Spleen (tissue), 11 donors: Measurements from ENCODE around the gene AQP2. TPM values are rescaled to one million over a fixed set of nuclear protein-coding genes. Genes with fewer than 3 reads are reported as not detected.

Experiments
- DNase-seq: peaks from one replicate; pipeline ENCODE4 v3.0.0-alpha.2; 2020
- H3K27ac ChIP-seq, 8 donors: fragments of 200-600 bp; sonication (generic) in 7 of 8; 1 replicate in 4 of 8; 2 replicates in 4 of 8; pipeline versions ENCODE4 v1.5.0 to v1.8.0; 2016 to 2021; ENCODE audit warnings: inconsistent platforms in 4 of 8, mild to moderate bottlenecking in 4 of 8, moderate library complexity in 1 of 8
- H3K27me3 ChIP-seq, 7 donors: fragments of 200-600 bp; sonication (generic) in 6 of 7; replicated peaks in 1 of 7; 1 replicate in 4 of 7; 2 replicates in 3 of 7; pipeline versions ENCODE4 v1.5.0 to v1.8.0; 2016 to 2021; ENCODE audit warnings: inconsistent platforms in 3 of 7, mild to moderate bottlenecking in 1 of 7
- H3K36me3 ChIP-seq, 6 donors: fragments of 200-600 bp; sonication (generic) in 5 of 6; 1 replicate in 4 of 6; 2 replicates in 2 of 6; pipeline versions ENCODE4 v1.5.0 to v1.8.0; 2016 to 2021; ENCODE audit warnings: inconsistent platforms in 2 of 6
- H3K4me1 ChIP-seq, 6 donors: fragments of 200-600 bp; sonication (generic) in 5 of 6; 1 replicate in 3 of 6; 2 replicates in 3 of 6; pipeline versions ENCODE4 v1.5.0 to v1.8.0; 2016 to 2021; ENCODE audit warnings: inconsistent platforms in 3 of 6
- H3K4me3 ChIP-seq, 8 donors: fragments of 200-600 bp; sonication (generic) in 7 of 8; 1 replicate in 4 of 8; 2 replicates in 4 of 8; pipeline versions ENCODE4 v1.5.0 to v1.8.0; 2016 to 2021; ENCODE audit warnings: inconsistent platforms in 4 of 8, mild to moderate bottlenecking in 4 of 8, moderate library complexity in 2 of 8
- H3K9me3 ChIP-seq, 8 donors: fragments of 200-600 bp; sonication (generic) in 7 of 8; 1 replicate in 4 of 8; 2 replicates in 4 of 8; pipeline versions ENCODE4 v1.5.0 to v1.8.0; 2016 to 2021; ENCODE audit warnings: inconsistent platforms in 4 of 8
- POLR2A ChIP-seq, 3 donors: fragments of 450-650 bp; IDR thresholded peaks; one replicate each; pipeline ENCODE4 v1.5.1; 2017; ENCODE audit warnings: antibody characterized with exemption in 3 of 3, mild to moderate bottlenecking in 1 of 3
- POLR2AphosphoS5 ChIP-seq, 3 donors: sonication (generic); formaldehyde crosslinking; IDR thresholded peaks; one replicate each; pipeline ENCODE4 v1.5.1; 2017; ENCODE audit warnings: antibody characterized with exemption in 3 of 3
- WGBS, 5 donors: extraction: QIAGEN DNeasy Blood & Tissue Kit in 3 of 5; methylation state at CpG; one replicate each; pipeline versions ENCODE4 v1.1.5 to v1.1.7; 2013 to 2018; 5-methylcytosine and 5-hydroxymethylcytosine counted together
- intact Hi-C: fragments of 100-400 bp; cut with DNase I; formaldehyde crosslinking; loops from one replicate; pipeline ENCODE4 v1.15.0; 2023; ENCODE audit warnings: low total_unique reads
- polyA plus RNA-seq, 3 donors: library from polyadenylated mRNA; stranded (reverse); fragments of 200-250 nt; gene quantifications; one replicate each; pipeline ENCODE4 v1.2.1, GENCODE V29; 2013
- total RNA-seq, 7 donors: library from RNA; depleted of rRNA in 3 of 7; stranded (reverse); fragments of >200 nt in 3 of 7; fragmentation: NEBNext Ultra II Directional in 4 of 7; extraction: Animal tissue kit (Norgen Biotek cat#: 25700) in 4 of 7; gene quantifications; one replicate each; pipeline versions ENCODE4 v1.1.0 to v1.2.1, GENCODE V29; 2016 to 2021
- TF ChIP-seq, protein P1 (sequence below), 11 experiments: fragments of 200-600 bp in 7 of 11; fragments of 450-650 bp in 4 of 11; sonication (generic) in 4 of 11; IDR thresholded peaks in 8 of 11; conservative IDR thresholded peaks in 3 of 11; 1 replicate in 7 of 11; 2 replicates in 4 of 11; pipeline versions ENCODE4 v1.4.0 to v1.8.0; 2016 to 2021; ENCODE audit warnings: antibody characterized with exemption in 11 of 11, inconsistent platforms in 4 of 11, mild to moderate bottlenecking in 1 of 11
- donor health status: healthy with polysubstance abuse.
- donor health status: DM: no; HTN: no; CAD: no; lungs with moderate emphysema.
- donor health status: DM: no; HTN: no; CAD: no.
- donor health status: Bipolar disorder and iron deficiency.
- donor health status: healthy.
- donor health status: DM: no; HTN: no; CAD: no.
- donor health status: DM: yes; HTN: yes; CAD: no.

The AQP2 gene
- total and polyA plus RNA-seq, 10 donors = not detected

DNA sequence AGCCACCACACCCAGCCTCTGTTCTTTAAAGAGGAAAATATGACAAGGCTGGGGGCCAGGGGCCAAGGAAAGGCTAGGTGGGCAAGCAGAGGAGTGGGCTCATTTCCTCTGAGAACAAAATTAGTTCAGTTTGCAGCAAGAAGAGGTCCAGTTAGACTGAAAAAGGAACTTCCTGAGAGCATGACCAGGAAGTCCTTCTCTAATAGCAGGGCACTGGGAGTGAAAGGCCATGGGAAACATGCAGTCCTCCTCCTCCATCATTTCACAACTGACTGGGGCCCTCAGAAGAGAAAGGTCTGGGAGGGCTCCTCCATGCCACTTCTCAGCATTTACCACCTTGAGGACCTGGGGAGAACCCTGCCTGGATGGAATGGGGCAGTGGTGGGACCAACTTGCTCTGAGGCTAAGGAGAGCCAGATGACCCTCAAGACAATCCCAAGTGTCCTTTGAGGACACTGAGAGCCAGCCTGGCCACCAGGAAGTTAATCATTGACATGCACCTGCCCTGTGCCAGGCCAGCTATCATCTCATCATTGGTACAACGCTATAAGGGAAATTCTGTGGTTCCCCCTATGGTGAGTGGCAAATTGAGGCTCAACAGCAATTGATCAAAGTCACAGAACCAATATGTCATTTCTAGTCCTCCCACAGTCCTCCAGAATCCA is 2.0 kb downstream of the AQP2 start:
- no peaks in the 10 kb centered on the region for H3K9me3 ChIP-seq
- intact Hi-C loops = no loop called here
- H3K27me3 ChIP-seq = peaks cover 0 to 82% (median 23%) of the 10 kb centered on the region in 7 donors
- H3K4me1 ChIP-seq = peaks cover 0 to 44% (median 12%) of the 10 kb centered on the region in 6 donors
- WGBS, 5 donors = 44 to 63% (median 61%) methylated on average over 1 of the region's 1 CpG
- TF ChIP-seq POLR2AphosphoS5 (IDR thresholded peaks at IDR 0.05) (no peak), POLR2A (IDR thresholded peaks at IDR 0.05) (no peak)
- TF ChIP-seq, protein P1, sequence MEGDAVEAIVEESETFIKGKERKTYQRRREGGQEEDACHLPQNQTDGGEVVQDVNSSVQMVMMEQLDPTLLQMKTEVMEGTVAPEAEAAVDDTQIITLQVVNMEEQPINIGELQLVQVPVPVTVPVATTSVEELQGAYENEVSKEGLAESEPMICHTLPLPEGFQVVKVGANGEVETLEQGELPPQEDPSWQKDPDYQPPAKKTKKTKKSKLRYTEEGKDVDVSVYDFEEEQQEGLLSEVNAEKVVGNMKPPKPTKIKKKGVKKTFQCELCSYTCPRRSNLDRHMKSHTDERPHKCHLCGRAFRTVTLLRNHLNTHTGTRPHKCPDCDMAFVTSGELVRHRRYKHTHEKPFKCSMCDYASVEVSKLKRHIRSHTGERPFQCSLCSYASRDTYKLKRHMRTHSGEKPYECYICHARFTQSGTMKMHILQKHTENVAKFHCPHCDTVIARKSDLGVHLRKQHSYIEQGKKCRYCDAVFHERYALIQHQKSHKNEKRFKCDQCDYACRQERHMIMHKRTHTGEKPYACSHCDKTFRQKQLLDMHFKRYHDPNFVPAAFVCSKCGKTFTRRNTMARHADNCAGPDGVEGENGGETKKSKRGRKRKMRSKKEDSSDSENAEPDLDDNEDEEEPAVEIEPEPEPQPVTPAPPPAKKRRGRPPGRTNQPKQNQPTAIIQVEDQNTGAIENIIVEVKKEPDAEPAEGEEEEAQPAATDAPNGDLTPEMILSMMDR (IDR thresholded peaks at IDR 0.05 in 8 of 11, conservative IDR thresholded peaks at IDR 0.05 in 3 of 11) = no peak
- DNase-seq = peak; percentile 15
- H3K36me3 ChIP-seq = no peaks in the 10 kb centered on the region
- no peak overlapping the region for H3K4me3 ChIP-seq
- no peak overlapping the region for H3K27ac ChIP-seq

DNA sequence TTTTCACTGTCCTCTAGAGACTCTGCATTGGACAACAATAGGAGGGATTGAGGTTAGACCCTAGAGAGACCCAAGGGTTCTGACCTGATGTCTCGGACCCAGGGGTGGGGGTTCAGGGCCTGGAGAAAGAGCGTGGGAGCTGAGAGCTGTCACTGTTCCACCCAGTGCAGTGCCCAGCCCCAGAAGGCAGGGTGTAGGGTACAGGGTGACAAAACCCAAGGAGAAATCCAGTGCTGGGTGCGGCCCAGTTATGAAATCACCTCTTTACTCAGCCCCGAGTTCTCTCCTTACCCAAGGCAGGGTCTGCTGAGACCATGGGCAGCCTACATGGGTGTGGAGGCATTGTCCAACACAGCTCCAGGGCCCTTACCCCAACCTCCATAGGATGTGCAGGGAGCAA is 2.6 kb downstream of the AQP2 start:
- Histone ChIP-seq H3K36me3 (no peaks in the 10 kb centered on the region), H3K27me3 (peaks cover 0 to 89% (median 23%) of the 10 kb centered on the region in 7 donors), H3K27ac (no peak overlapping the region), H3K4me3 (no peak overlapping the region), H3K4me1 (peaks cover 0 to 44% (median 12%) of the 10 kb centered on the region in 6 donors), H3K9me3 (no peaks in the 10 kb centered on the region)
- intact Hi-C loops = no loop called here
- WGBS, 5 donors = 76 to 88% (median 78%) methylated on average over 4 of the region's 4 CpGs
- TF ChIP-seq POLR2A (IDR thresholded peaks at IDR 0.05) (no peak), POLR2AphosphoS5 (IDR thresholded peaks at IDR 0.05) (no peak)
- TF ChIP-seq, protein P1 (IDR thresholded peaks at IDR 0.05 in 8 of 11, conservative IDR thresholded peaks at IDR 0.05 in 3 of 11) = no peak
- DNase-seq = peak; percentile 47

DNA sequence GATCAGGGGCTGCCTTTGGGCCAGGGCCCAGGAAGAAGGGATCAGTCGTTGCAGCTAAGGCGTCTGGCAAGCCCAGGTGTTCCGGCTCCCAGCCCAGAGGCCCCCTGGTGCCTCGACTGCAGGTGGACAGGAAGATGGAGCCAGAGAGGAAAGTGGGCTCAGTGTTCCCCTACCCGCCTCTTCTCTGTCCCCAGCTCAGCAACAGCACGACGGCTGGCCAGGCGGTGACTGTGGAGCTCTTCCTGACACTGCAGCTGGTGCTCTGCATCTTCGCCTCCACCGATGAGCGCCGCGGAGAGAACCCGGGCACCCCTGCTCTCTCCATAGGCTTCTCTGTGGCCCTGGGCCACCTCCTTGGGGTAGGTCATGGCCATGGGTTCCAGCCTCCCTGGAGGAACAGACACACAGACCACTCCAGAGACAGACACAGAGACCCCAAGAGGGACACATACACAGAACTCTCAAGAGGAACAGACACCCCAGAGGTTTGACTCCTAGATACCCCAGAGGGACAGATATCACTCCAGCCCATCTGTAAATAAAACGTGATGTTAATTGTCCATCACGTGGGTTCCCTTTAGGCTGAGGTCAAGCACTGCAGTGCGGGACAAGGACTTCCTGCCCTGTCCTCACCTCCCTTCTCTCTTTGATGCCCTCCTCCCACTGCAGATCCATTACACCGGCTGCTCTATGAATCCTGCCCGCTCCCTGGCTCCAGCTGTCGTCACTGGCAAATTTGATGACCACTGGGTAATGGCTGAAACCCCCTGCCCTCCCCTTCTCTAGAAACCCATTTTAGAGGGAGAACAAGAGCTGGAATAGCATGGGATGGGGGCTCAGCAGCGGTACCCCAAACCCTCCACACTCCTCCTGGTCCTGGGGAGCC is 3.7 kb downstream of the AQP2 start:
- 63 to 69% (median 66%) methylated on average over 15 to 21 of the region's 21 CpGs for WGBS, 5 donors
- H3K4me1 ChIP-seq = peaks cover 0 to 44% (median 12%) of the 10 kb centered on the region in 6 donors
- no peak overlapping the region for H3K4me3 ChIP-seq
- peak; percentile 56 for DNase-seq
- H3K27me3 ChIP-seq = peaks cover 0 to 91% (median 24%) of the 10 kb centered on the region in 7 donors
- H3K27ac ChIP-seq = no peak overlapping the region
- intact Hi-C loops = no loop called here
- TF ChIP-seq POLR2AphosphoS5 (IDR thresholded peaks at IDR 0.05) (no peak), POLR2A (IDR thresholded peaks at IDR 0.05) (no peak)
- TF ChIP-seq, protein P1 (IDR thresholded peaks at IDR 0.05 in 8 of 11, conservative IDR thresholded peaks at IDR 0.05 in 3 of 11) = no peak
- no peaks in the 10 kb centered on the region for H3K36me3 ChIP-seq
- no peaks in the 10 kb centered on the region for H3K9me3 ChIP-seq
